Sigmoid colon (tissue), 7 donors: ENCODE data around the gene TRIM2. TPM values are rescaled to one million over a fixed set of nuclear protein-coding genes. Genes with fewer than 3 reads are reported as not detected.
"Not testable (repeated sequence)": the region's sequence is repeated elsewhere in the genome, so short reads cannot be mapped to it uniquely, and the experiment has no call there.

Source experiments
- DNase-seq: peaks from one replicate; pipeline ENCODE4 v3.0.0-alpha.2; 2019
- H3K27ac ChIP-seq, 4 donors: fragments of 200-600 bp; sonication (generic); one replicate each; pipeline ENCODE4 v1.5.1; 2016 to 2019; ENCODE audit warnings: mild to moderate bottlenecking in 1 of 4
- H3K27me3 ChIP-seq, 3 donors: fragments of 200-600 bp; sonication (generic); one replicate each; pipeline ENCODE4 v1.5.1; 2019; ENCODE audit warnings: mild to moderate bottlenecking in 1 of 3
- H3K36me3 ChIP-seq, 4 donors: fragments of 200-600 bp; sonication (generic); one replicate each; pipeline ENCODE4 v1.5.1; 2016 to 2019
- H3K4me1 ChIP-seq, 4 donors: fragments of 200-600 bp; sonication (generic); one replicate each; pipeline ENCODE4 v1.5.1; 2017 to 2019
- H3K4me3 ChIP-seq, 4 donors: fragments of 200-600 bp; sonication (generic); one replicate each; pipeline ENCODE4 v1.5.1; 2017 to 2019; ENCODE audit warnings: mild to moderate bottlenecking in 2 of 4, moderate library complexity in 1 of 4
- H3K9me3 ChIP-seq, 4 donors: fragments of 200-600 bp in 3 of 4; sonication (generic) in 3 of 4; one replicate each; pipeline versions ENCODE4 v1.5.1 to v1.6.1; 2013 to 2019
- CTCF ChIP-seq, 4 experiments: fragments of 450-650 bp in 3 of 4; fragments of 200-600 bp in 1 of 4; IDR thresholded peaks; one replicate each; pipeline ENCODE4 v1.5.1; 2016 to 2019; ENCODE audit warnings: antibody characterized with exemption in 4 of 4, mild to moderate bottlenecking in 3 of 4, moderate library complexity in 2 of 4
- EP300 ChIP-seq, 4 donors: sonication (generic); formaldehyde crosslinking; IDR thresholded peaks; one replicate each; pipeline ENCODE4 v1.6.1; 2017; ENCODE audit warnings: antibody characterized with exemption in 4 of 4
- POLR2A ChIP-seq, 2 donors: fragments of 450-650 bp; IDR thresholded peaks; one replicate each; pipeline ENCODE4 v1.6.1; 2016; ENCODE audit warnings: antibody characterized with exemption in 2 of 2, mild to moderate bottlenecking in 2 of 2, moderate library complexity in 2 of 2
- POLR2AphosphoS5 ChIP-seq, 4 donors: sonication (generic); formaldehyde crosslinking; IDR thresholded peaks; one replicate each; pipeline ENCODE4 v1.6.1; 2017; ENCODE audit warnings: antibody characterized with exemption in 4 of 4
- WGBS, 2 donors: extraction: QIAGEN DNeasy Blood & Tissue Kit; methylation state at CpG; one replicate each; pipeline ENCODE4 v1.1.7; 2013; 5-methylcytosine and 5-hydroxymethylcytosine counted together
- intact Hi-C: fragments of 100-400 bp; cut with DNase I; formaldehyde crosslinking; loops from one replicate; pipeline ENCODE4 v1.15.1; 2023
- polyA plus RNA-seq, 3 donors: library from polyadenylated mRNA; stranded (reverse); fragments of 200-250 nt; gene quantifications; one replicate each; pipeline ENCODE4 v1.2.3, GENCODE V29; 2013
- total RNA-seq, 4 donors: library from RNA; depleted of rRNA; stranded (reverse); fragments of >200 nt; gene quantifications; one replicate each; pipeline ENCODE4 v1.1.0, GENCODE V29; 2016
- donor health status: healthy with polysubstance abuse.
- donor health status: Bipolar disorder and iron deficiency.
- donor health status: healthy.

TRIM2 gene
- total and polyA plus RNA-seq, 7 donors, result 19.8 to 51.7 (median 31.6) TPM

GRCh38 chr4:153197301-153197700, 6.9 kb upstream of the TRIM2 start:
- TF ChIP-seq EP300 (IDR thresholded peaks at IDR 0.05) (no peak), POLR2A (IDR thresholded peaks at IDR 0.05) (no peak), CTCF (IDR thresholded peaks at IDR 0.05) (no peak), POLR2AphosphoS5 (IDR thresholded peaks at IDR 0.05) (no peak)
- intact Hi-C loops, result no loop called here
- Histone ChIP-seq H3K4me3 (no peak overlapping the region), H3K36me3 (no peaks in the 10 kb centered on the region), H3K4me1 (no peaks in the 10 kb centered on the region), H3K9me3 (no peaks in the 10 kb centered on the region), H3K27me3 (no peaks in the 10 kb centered on the region), H3K27ac (no peak overlapping the region)
- WGBS, 2 donors, result 94 to 95% methylated on average over 5 of the region's 5 CpGs
- DNase-seq, result peak; percentile 18

- 93 to 98% methylated on average over 1 of the region's 1 CpG for WGBS, 2 donors
- DNase-seq, result no peak
- H3K4me1 ChIP-seq, result no peaks in the 10 kb centered on the region
- no peaks in the 10 kb centered on the region for H3K36me3 ChIP-seq
- H3K27me3 ChIP-seq, result no peaks in the 10 kb centered on the region
- H3K4me3 ChIP-seq, result no peak overlapping the region
- H3K9me3 ChIP-seq, result no peaks in the 10 kb centered on the region
- H3K27ac ChIP-seq, result no peak overlapping the region
- intact Hi-C loops, result no loop called here
- TF ChIP-seq POLR2A (IDR thresholded peaks at IDR 0.05) (no peak), CTCF (IDR thresholded peaks at IDR 0.05) (no peak), POLR2AphosphoS5 (IDR thresholded peaks at IDR 0.05) (no peak), EP300 (IDR thresholded peaks at IDR 0.05) (no peak)
Measured at GRCh38 chr4:153198719-153199118, 5.5 kb upstream of the TRIM2 start.

- intact Hi-C loops, H3K27me3 ChIP-seq, H3K9me3 ChIP-seq, H3K36me3 ChIP-seq, DNase-seq, H3K27ac ChIP-seq: not testable (repeated sequence)
- H3K4me3 ChIP-seq, result peak overlapping the region in 3 of 4 donors; percentile 4 to 29 (median 27)
- 19 to 58% methylated on average over 5 of the region's 5 CpGs for WGBS, 2 donors
- peaks cover 0 to 19% (median 11%) of the 10 kb centered on the region in 4 donors for H3K4me1 ChIP-seq
Measured at GRCh38 chr4:153203746-153204145, 497 bp upstream of the TRIM2 start.

DNA sequence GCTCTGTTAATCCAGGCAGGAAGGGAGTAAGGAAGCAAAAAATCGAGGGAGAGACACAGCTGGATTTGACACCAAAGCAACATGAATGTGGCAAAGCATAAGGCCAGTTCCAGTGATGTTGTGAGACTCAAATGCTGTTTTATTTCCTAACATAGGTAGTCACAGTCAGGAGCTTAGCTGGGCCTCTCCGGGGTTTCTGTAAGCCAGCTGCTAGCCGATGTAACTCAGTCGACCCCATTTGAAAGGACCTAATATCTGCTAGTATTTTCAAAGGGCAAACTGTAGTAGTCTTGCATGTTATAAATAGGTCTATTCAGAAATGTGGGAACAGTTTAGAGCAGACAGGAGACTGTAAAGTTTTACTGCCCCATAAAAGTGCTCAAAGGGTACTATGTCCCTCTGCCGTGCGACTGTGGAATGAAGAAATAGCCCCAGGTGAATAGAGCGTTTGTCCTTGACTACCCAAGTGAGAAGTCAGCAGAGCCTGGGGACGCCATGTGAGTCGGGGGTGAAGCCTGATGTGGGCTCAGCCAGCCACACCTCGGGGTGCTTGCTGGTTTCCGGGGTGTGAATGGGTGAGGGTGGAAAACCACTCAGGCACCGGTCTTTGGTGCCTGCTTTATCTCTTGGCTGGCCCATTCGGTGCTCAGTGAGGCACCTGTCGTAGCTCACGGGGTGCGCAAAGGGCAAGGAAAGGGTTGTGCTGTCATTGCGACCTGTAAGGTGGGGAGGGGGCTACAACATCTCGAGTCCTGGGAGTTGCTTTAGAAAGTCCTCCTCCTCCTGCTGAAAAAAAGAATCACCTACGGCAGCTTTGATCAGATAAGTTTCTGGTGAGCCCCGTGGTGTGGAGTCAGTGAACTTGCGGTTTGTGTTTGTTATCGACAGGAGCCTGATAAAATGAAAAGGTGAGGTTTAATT, 745 bp downstream of the TRIM2 start:
- no peaks in the 10 kb centered on the region for H3K27me3 ChIP-seq
- no peak for TF ChIP-seq EP300 (IDR thresholded peaks at IDR 0.05)
- no peak for TF ChIP-seq POLR2A (IDR thresholded peaks at IDR 0.05)
- TF ChIP-seq CTCF (IDR thresholded peaks at IDR 0.05), result no peak
- no peak for TF ChIP-seq POLR2AphosphoS5 (IDR thresholded peaks at IDR 0.05)
- H3K4me3 ChIP-seq, result peak overlapping the region in 3 of 4 donors; percentile 15 to 29 (median 27)
- H3K36me3 ChIP-seq, result no peaks in the 10 kb centered on the region
- no peak for DNase-seq
- WGBS, 2 donors, result 11 to 34% methylated on average over 22 of the region's 22 CpGs
- peak overlapping the region; percentile 11 to 54 (median 31) for H3K27ac ChIP-seq
- no peaks in the 10 kb centered on the region for H3K9me3 ChIP-seq
- H3K4me1 ChIP-seq, result peaks cover 0 to 19% (median 11%) of the 10 kb centered on the region in 4 donors
- intact Hi-C loops, result loop anchor here (5.0 kb wide), 1 partner anchor 112 kb away; no protein-coding TSS in a partner anchor

GRCh38 chr4:153205757-153206156, 1.5 kb downstream of the TRIM2 start:
- DNase-seq, result no peak
- intact Hi-C loops, result loop anchor here (5.0 kb wide), 1 partner anchor 112 kb away; no protein-coding TSS in a partner anchor
- WGBS, 2 donors, result 12 to 63% methylated on average over 5 of the region's 5 CpGs

More at GRCh38 chr4:153205757-153206156, 1.5 kb downstream of the TRIM2 start:
- TF ChIP-seq CTCF (IDR thresholded peaks at IDR 0.05) (no peak), POLR2A (IDR thresholded peaks at IDR 0.05) (peak in 1 of 2 donors; percentile 19)
- H3K27me3 ChIP-seq, result no peaks in the 10 kb centered on the region
- H3K27ac ChIP-seq, result no peak overlapping the region
- H3K9me3 ChIP-seq, result no peaks in the 10 kb centered on the region
- no peak overlapping the region for H3K4me3 ChIP-seq
- no peaks in the 10 kb centered on the region for H3K36me3 ChIP-seq
- H3K4me1 ChIP-seq, result peaks cover 0 to 19% (median 11%) of the 10 kb centered on the region in 4 donors
